ENCODE data around the gene UQCRC1. TPM values are rescaled to one million over a fixed set of nuclear protein-coding genes. Genes with fewer than 3 reads are reported as not detected.

UQCRC1 gene
- total RNA-seq, 4 donors from 2014 or later = 679 to 861 (median 720) TPM

- ATAC-seq (no peak), DNase-seq (no peak)
- Histone ChIP-seq H3K27me3 (no peaks in the 10 kb centered on the region), H3K27ac (no peak overlapping the region), H3K9me3 (no peaks in the 10 kb centered on the region), H3K4me3 (no peak overlapping the region), H3K4me1 (no peaks in the 10 kb centered on the region), H3K36me3 (no peaks in the 10 kb centered on the region)
- intact Hi-C loops (cut with DNase I; ENCODE audit: low total_unique reads) = no loop called here
- in situ Hi-C loops (cut with MboI; ENCODE audit: low sequenced_read_pairs in 4 of 4) = no loop called here
- TF ChIP-seq POLR2A (IDR thresholded peaks at IDR 0.05) = no peak
- TF ChIP-seq, protein P1, sequence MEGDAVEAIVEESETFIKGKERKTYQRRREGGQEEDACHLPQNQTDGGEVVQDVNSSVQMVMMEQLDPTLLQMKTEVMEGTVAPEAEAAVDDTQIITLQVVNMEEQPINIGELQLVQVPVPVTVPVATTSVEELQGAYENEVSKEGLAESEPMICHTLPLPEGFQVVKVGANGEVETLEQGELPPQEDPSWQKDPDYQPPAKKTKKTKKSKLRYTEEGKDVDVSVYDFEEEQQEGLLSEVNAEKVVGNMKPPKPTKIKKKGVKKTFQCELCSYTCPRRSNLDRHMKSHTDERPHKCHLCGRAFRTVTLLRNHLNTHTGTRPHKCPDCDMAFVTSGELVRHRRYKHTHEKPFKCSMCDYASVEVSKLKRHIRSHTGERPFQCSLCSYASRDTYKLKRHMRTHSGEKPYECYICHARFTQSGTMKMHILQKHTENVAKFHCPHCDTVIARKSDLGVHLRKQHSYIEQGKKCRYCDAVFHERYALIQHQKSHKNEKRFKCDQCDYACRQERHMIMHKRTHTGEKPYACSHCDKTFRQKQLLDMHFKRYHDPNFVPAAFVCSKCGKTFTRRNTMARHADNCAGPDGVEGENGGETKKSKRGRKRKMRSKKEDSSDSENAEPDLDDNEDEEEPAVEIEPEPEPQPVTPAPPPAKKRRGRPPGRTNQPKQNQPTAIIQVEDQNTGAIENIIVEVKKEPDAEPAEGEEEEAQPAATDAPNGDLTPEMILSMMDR (IDR thresholded peaks at IDR 0.05 in 4 of 5, conservative IDR thresholded peaks at IDR 0.05 in 1 of 5) = no peak
Measured at GRCh38 chr3:48576647-48577046, 32.8 kb downstream of the UQCRC1 start.

GRCh38 chr3:48575366-48575765, 34.1 kb downstream of the UQCRC1 start:
- H3K27me3 ChIP-seq = no peaks in the 10 kb centered on the region
- H3K4me1 ChIP-seq = no peaks in the 10 kb centered on the region
- H3K36me3 ChIP-seq = peaks cover 0 to 3% of the 10 kb centered on the region in 2 donors
- intact Hi-C loops (cut with DNase I; ENCODE audit: low total_unique reads) = no loop called here
- DNase-seq (no peak), ATAC-seq (no peak)
- no peak overlapping the region for H3K27ac ChIP-seq
- in situ Hi-C loops (cut with MboI; ENCODE audit: low sequenced_read_pairs in 4 of 4) = no loop called here
- H3K9me3 ChIP-seq = no peaks in the 10 kb centered on the region
- H3K4me3 ChIP-seq = no peak overlapping the region
- TF ChIP-seq POLR2A (IDR thresholded peaks at IDR 0.05) = no peak
- TF ChIP-seq, protein P1 (IDR thresholded peaks at IDR 0.05 in 4 of 5, conservative IDR thresholded peaks at IDR 0.05 in 1 of 5) = no peak

- intact Hi-C loops (cut with DNase I; ENCODE audit: low total_unique reads) (no loop called here), in situ Hi-C loops (cut with MboI; ENCODE audit: low sequenced_read_pairs in 4 of 4) (no loop called here)
- Histone ChIP-seq H3K27me3 (no peaks in the 10 kb centered on the region), H3K9me3 (no peaks in the 10 kb centered on the region), H3K4me3 (no peak overlapping the region), H3K27ac (no peak overlapping the region), H3K4me1 (no peaks in the 10 kb centered on the region), H3K36me3 (peaks cover 0 to 3% of the 10 kb centered on the region in 2 donors)
- DNase-seq (no peak), ATAC-seq (no peak)
- no peak for TF ChIP-seq POLR2A (IDR thresholded peaks at IDR 0.05)
- TF ChIP-seq, protein P1 (IDR thresholded peaks at IDR 0.05 in 4 of 5, conservative IDR thresholded peaks at IDR 0.05 in 1 of 5) = no peak
Measured at GRCh38 chr3:48573973-48574585, 35.4 kb downstream of the UQCRC1 start.

DNA sequence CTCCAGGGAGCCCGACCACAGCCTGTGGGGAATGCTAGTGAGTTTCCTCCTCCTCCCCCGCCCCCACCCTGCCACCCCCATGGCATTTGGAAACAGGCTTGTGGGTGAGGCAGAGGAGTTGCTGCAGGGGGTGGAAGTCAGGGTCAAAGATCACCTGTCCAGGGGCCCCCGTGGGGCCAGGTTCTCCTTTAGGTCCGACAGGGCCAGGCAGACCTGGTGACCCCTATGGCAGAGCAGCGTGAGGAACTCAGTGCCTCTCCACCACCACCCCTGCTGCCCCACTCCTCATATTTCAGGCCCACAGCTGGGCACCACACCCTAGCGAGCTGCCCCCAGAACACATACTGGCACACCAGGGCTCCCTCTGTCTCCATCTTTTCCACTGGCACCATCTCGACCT, 36.9 kb downstream of the UQCRC1 start:
- DNase-seq (no peak), ATAC-seq (no peak)
- no peak for TF ChIP-seq POLR2A (IDR thresholded peaks at IDR 0.05)
- TF ChIP-seq, protein P1 (IDR thresholded peaks at IDR 0.05 in 4 of 5, conservative IDR thresholded peaks at IDR 0.05 in 1 of 5) = no peak

DNA sequence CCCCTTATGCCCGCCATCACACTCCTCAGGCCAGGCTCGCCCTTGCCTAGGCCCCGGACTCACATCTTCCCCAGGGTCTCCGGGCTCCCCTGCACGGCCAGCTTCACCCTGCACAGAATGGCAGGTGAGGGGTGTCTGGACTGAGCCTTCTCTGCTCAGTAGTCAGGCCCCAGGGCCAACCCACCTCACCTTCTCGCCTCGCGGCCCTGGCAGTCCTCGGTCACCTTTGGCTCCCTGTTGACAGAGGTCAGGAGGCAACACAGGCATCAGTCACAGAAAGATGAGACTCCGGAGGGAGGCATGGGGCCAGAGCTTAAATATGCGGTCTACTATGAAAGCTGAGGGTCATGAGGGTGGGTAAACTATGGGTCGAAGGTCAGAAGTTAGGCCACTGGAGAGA, 37.5 kb downstream of the UQCRC1 start:
- Histone ChIP-seq H3K27me3 (no peaks in the 10 kb centered on the region), H3K27ac (no peak overlapping the region), H3K9me3 (no peaks in the 10 kb centered on the region), H3K4me1 (no peaks in the 10 kb centered on the region), H3K36me3 (peaks cover 0 to 3% of the 10 kb centered on the region in 2 donors), H3K4me3 (no peak overlapping the region)
- ATAC-seq (no peak), DNase-seq (no peak)
- intact Hi-C loops (cut with DNase I; ENCODE audit: low total_unique reads) (no loop called here), in situ Hi-C loops (cut with MboI; ENCODE audit: low sequenced_read_pairs in 4 of 4) (no loop called here)
- TF ChIP-seq, protein P1 (IDR thresholded peaks at IDR 0.05 in 4 of 5, conservative IDR thresholded peaks at IDR 0.05 in 1 of 5) = no peak
- TF ChIP-seq POLR2A (IDR thresholded peaks at IDR 0.05) = no peak

More for the DNA sequence above, 36.9 kb downstream of the UQCRC1 start:
- intact Hi-C loops (cut with DNase I; ENCODE audit: low total_unique reads) = no loop called here
- no peaks in the 10 kb centered on the region for H3K9me3 ChIP-seq
- in situ Hi-C loops (cut with MboI; ENCODE audit: low sequenced_read_pairs in 4 of 4) = no loop called here
- H3K27ac ChIP-seq = no peak overlapping the region
- peaks cover 0 to 3% of the 10 kb centered on the region in 2 donors for H3K36me3 ChIP-seq
- H3K4me3 ChIP-seq = no peak overlapping the region
- H3K27me3 ChIP-seq = no peaks in the 10 kb centered on the region
- H3K4me1 ChIP-seq = no peaks in the 10 kb centered on the region

All from gastrocnemius medialis (tissue), 4 donors.